GM10847 (cell line): ENCODE measurements around the gene NRG3.

Experiments used
- POLR2A ChIP-seq: IDR thresholded peaks from 2 replicates; pipeline ENCODE4 v1.6.1; 2011; ENCODE audit not compliant: insufficient read length; ENCODE audit errors: extremely low read depth

Gene NRG3

GRCh38 chr10:82397854-82398253 lies 522.9 kb downstream of the NRG3 start:
- TF ChIP-seq POLR2A: no peak

GRCh38 chr10:82399850-82400249 lies 524.9 kb downstream of the NRG3 start:
- no peak for TF ChIP-seq POLR2A

GRCh38 chr10:82400841-82401240 lies 525.8 kb downstream of the NRG3 start:
- TF ChIP-seq POLR2A: no peak

- TF ChIP-seq POLR2A: no peak
These were observed 528.0 kb downstream of the NRG3 start for GRCh38 chr10:82402906-82403401.

GRCh38 chr10:82409671-82410070 lies 534.7 kb downstream of the NRG3 start:
- TF ChIP-seq POLR2A: no peak

GRCh38 chr10:82411416-82411815 lies 536.4 kb downstream of the NRG3 start:
- no peak for TF ChIP-seq POLR2A

- TF ChIP-seq POLR2A: no peak
These were observed 545.0 kb downstream of the NRG3 start for GRCh38 chr10:82420001-82420400.

- TF ChIP-seq POLR2A: no peak
These were observed 554.3 kb downstream of the NRG3 start for GRCh38 chr10:82429302-82429701.

- no peak for TF ChIP-seq POLR2A
These were observed 563.3 kb downstream of the NRG3 start for GRCh38 chr10:82438277-82438676.

- TF ChIP-seq POLR2A: no peak
These were observed 565.8 kb downstream of the NRG3 start for GRCh38 chr10:82440775-82441174.

GRCh38 chr10:82452046-82452445 lies 577.1 kb downstream of the NRG3 start:
- TF ChIP-seq POLR2A: no peak

- no peak for TF ChIP-seq POLR2A
These were observed 577.7 kb downstream of the NRG3 start for GRCh38 chr10:82452676-82453075.

GRCh38 chr10:82453678-82454293 lies 578.8 kb downstream of the NRG3 start:
- TF ChIP-seq POLR2A: no peak

GRCh38 chr10:82462910-82463551 lies 588.0 kb downstream of the NRG3 start:
- TF ChIP-seq POLR2A: no peak

GRCh38 chr10:82463614-82464013 lies 588.6 kb downstream of the NRG3 start:
- no peak for TF ChIP-seq POLR2A

- no peak for TF ChIP-seq POLR2A
These were observed 589.3 kb downstream of the NRG3 start for GRCh38 chr10:82464191-82464818.
